HG03060 (cell line): ENCODE measurements around the gene WSB1.
"Not testable (repeated sequence)": the region's sequence is repeated elsewhere in the genome, so short reads cannot be mapped to it uniquely, and the experiment has no call there.

ENCODE experiments used
- ATAC-seq: cut with Tn5 transposase; IDR thresholded peaks from one replicate; pipeline ENCODE4 v1.9.1; 2021; ENCODE audit warnings: low read depth, moderate number of reproducible peaks; ENCODE audit not compliant: unreplicated experiment

Gene WSB1

DNA sequence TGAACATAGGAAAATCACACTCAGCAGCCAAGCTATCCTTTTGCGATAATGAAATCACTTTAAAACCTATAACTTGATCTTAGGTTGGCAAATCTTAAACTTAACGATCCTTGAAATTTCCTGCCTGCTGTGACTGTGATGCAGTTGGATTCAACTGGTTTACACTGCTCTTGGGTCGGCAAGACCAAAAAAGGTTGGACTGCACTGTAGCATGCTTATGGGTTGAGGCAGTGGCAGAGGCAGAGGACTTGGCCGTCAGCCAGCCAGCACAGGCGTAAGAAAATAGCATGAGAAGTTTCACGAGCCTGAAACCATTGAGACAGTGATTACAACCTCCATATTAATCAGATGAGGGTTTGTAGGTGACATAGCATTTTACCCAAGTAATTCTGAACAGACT lies 21.4 kb downstream of the WSB1 start:
- no peak for ATAC-seq

- ATAC-seq = no peak
These were observed 22.0 kb downstream of the WSB1 start for GRCh38 chr17:27315796-27316465.

- no peak for ATAC-seq
These were observed 24.3 kb downstream of the WSB1 start for GRCh38 chr17:27318228-27318627.

DNA sequence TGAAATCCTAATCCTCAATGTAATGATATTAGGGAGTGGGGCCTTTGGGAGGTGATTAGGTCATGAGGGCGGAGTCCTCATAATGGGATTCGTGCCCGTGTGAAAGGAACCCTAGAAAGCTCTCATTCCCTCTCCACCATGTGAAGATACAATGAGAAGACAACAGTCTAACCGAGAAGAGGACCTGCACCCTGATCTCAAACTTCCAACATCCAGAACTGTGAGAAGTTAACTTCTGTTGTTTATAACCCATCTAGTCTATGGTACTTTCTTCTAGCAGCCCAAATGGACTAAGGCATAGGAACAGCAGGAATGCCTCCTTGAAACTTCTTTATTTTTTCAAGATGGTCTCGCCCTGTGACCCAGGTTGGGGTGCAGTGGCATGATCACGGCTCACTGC lies 24.7 kb downstream of the WSB1 start:
- ATAC-seq = no peak

DNA sequence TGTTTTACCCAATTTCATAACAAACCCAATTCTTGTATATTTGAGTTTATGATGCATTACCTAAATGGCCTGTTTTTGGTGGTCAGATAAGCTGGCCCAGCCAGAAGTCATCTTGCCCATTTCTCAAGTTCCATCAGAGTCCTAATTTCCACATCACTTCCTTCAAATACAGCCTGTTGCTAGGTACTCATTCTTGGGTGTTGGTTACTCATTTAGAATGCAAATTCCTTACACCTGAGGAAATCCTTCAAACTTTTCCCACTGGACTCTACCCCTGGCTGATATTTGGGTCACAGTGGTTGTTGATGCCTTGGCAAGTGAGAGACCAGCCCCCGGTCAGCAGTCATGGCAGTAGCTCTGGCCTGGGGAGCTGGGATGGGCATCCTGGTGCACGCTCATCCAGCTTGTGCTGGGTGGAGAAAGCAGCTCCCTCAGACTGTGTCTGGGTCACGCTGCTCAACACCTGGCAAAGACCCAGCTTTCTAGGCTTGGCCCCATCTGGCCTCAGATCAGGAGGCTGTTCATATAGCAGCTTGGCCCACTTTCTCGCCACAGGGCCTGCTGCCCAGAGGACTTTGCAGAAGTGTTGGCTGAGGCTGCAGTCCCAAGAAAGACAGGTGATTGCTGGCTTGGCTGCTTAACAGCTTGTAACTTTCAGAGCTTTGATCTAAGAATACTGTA lies 25.8 kb downstream of the WSB1 start:
- ATAC-seq = no peak

DNA sequence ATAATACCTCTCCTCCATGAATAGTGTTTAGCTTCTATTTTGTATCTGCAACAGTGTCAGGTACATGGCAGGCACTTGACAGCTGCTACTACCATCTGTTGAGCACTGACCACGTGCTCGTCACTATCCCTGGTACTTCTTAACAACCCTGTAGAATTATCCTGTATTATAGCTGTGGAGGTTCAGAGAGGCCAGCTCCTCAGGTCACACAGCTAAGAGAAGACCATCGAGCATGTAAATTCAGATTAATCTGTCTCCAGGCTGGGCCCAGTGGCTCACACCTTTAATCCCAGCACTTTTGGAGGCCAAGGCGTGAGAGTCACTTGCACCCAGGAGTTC lies 26.3 kb downstream of the WSB1 start:
- ATAC-seq = no peak

- ATAC-seq = no peak
These were observed 27.5 kb downstream of the WSB1 start for GRCh38 chr17:27321372-27321771.

DNA sequence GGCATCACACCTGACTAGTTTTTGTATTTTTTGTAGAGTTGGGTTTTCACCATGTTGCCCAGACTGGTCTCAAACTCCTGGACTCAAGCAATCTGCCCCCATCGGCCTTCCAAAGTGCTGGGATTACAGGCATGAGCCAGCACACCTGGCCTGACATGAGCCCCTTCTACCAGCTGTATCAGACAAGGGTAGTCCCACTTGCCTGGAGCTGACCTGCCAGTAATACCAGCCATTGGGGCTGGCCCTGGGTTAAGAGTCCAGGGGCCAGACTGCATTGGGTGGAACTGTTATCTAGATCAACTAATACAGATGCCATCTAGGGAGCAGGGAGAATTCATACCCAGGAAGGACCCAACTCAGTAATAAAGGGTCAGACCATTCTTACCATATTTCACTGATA lies 28.1 kb downstream of the WSB1 start:
- no peak for ATAC-seq

DNA sequence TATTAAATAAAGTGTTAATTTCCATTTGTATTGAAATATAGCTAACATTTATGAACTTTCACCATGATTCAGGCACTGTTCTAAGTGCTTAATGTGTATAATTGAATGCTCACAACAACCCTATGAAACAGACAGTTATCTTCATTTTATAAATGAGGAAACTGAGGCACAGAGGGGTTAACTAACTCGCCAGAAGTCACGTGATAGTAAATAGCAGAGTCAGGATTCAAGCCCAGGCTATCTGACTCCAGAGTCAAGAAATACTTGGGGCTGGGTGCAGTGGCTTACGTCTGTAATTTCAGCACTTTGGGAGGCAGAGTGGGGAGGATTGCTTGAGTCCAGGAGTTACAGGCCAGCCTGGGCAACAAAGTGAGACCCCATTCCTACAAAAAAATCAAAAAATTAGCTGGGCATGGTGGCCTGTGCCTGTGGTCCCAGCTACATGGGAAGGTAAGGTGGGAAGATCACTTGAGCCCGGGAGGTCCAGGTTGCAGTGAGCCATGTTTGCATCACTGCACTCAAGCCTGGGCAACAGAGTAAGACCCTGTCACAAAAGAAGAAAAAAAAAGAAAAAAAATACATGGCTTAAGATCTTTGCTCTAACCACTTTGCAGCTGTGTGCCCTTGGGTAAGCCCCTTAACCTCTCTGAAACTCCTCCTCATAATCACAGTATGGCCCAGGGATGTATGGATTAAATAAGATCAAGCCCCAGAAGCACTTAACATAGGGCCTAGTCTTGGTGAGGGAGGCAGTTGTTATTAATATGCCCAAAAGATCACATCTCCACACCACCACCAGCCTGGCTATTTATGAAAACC lies 29.0 kb downstream of the WSB1 start:
- no peak for ATAC-seq

GRCh38 chr17:27323538-27324215 lies 29.8 kb downstream of the WSB1 start:
- ATAC-seq = no peak

DNA sequence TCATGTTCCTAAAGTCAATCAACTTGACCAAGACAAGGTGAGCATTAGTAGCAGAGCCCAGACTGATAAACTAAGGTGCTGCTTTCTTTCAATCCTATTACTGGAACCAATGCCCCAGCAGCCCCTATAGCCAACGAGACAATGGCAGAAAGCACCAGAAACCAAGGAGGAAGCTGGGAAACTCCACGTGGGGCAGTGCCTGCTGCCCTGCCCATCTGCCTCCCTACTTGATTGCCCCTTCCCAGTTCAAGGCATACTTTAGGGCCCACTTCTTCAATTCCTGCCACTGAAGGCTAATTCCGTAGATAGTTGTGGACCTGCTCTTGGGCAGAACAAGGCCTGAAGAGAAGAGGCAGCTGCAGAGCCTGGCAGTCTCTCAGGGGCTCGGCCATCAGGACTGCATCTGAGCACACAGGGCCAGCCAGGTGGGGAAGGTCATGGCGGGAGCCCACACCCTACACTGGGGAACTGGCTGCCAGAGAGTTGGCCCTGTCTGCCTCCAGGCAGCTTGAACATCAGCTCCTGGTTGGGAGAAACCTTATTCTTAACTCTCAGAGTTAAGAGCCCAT lies 30.9 kb downstream of the WSB1 start:
- ATAC-seq = no peak

GRCh38 chr17:27326051-27326450 lies 32.1 kb downstream of the WSB1 start:
- no peak for ATAC-seq

- no peak for ATAC-seq
These were observed 32.7 kb downstream of the WSB1 start for GRCh38 chr17:27326585-27326984.

- ATAC-seq = no peak
These were observed 33.5 kb downstream of the WSB1 start for GRCh38 chr17:27327397-27327796.

DNA sequence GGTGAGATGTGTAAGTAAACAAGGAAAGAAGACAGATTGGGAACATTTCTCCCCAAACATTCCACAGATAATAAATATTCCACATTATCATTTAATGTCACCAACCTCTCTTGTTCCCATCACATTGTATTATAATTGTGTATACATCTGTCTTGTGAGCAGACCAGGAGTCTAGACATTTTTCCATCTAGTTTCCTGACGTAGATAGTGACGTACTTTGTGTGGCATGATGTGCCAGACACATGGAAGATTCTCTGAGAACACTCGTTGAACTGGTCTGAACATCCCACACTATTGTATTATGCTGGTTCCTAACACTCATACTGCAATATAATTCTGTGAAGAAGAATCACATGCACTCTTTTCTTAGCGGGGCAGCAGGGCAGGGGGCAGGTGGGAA lies 34.0 kb downstream of the WSB1 start:
- no peak for ATAC-seq

- ATAC-seq = not testable (repeated sequence)
These were observed 34.8 kb downstream of the WSB1 start for GRCh38 chr17:27328686-27329085.

- ATAC-seq = no peak
These were observed 35.4 kb downstream of the WSB1 start for GRCh38 chr17:27329146-27329805.

- no peak for ATAC-seq
These were observed 38.1 kb downstream of the WSB1 start for GRCh38 chr17:27332047-27332393.

- peak; percentile 87 for ATAC-seq
These were observed 38.8 kb downstream of the WSB1 start for GRCh38 chr17:27332485-27333409.
